Measurements from ENCODE around the gene FAM169A. TPM values are rescaled to one million over a fixed set of nuclear protein-coding genes. Genes with fewer than 3 reads are reported as not detected.

FAM169A gene
- total and polyA plus RNA-seq, 7 donors, result 0.95 to 3.3 (median 1.8) TPM

GRCh38 chr5:74822288-74822687, 43.9 kb downstream of the FAM169A start:
- DNase-seq, result no peak
- TF ChIP-seq POLR2AphosphoS5 (IDR thresholded peaks at IDR 0.05), result no peak
- no peak for TF ChIP-seq EP300 (IDR thresholded peaks at IDR 0.05)
- TF ChIP-seq POLR2A (IDR thresholded peaks at IDR 0.05), result no peak
- no peak for TF ChIP-seq CTCF (IDR thresholded peaks at IDR 0.05)
- Histone ChIP-seq H3K4me3 (no peak overlapping the region), H3K4me1 (no peaks in the 10 kb centered on the region), H3K27ac (no peak overlapping the region), H3K9me3 (no peaks in the 10 kb centered on the region), H3K36me3 (no peaks in the 10 kb centered on the region), H3K27me3 (no peaks in the 10 kb centered on the region)
- WGBS, 2 donors, result 92 to 94% methylated on average over 1 of the region's 1 CpG
- intact Hi-C loops (cut with DNase I), result no loop called here

- no peak for DNase-seq
- WGBS, 2 donors, result 78 to 87% methylated on average over 1 of the region's 1 CpG
- no peak overlapping the region for H3K4me3 ChIP-seq
- H3K9me3 ChIP-seq, result no peaks in the 10 kb centered on the region
- H3K27me3 ChIP-seq, result no peaks in the 10 kb centered on the region
- intact Hi-C loops (cut with DNase I), result no loop called here
- no peaks in the 10 kb centered on the region for H3K36me3 ChIP-seq
- H3K4me1 ChIP-seq, result no peaks in the 10 kb centered on the region
- H3K27ac ChIP-seq, result no peak overlapping the region
- TF ChIP-seq POLR2A (IDR thresholded peaks at IDR 0.05), result no peak
These were observed 49.3 kb downstream of the FAM169A start for GRCh38 chr5:74816875-74817274.

GRCh38 chr5:74810915-74811314, 55.3 kb downstream of the FAM169A start:
- intact Hi-C loops (cut with DNase I), result no loop called here
- 94 to 96% methylated on average over 4 of the region's 4 CpGs for WGBS, 2 donors
- no peaks in the 10 kb centered on the region for H3K36me3 ChIP-seq
- no peak overlapping the region for H3K27ac ChIP-seq
- no peaks in the 10 kb centered on the region for H3K27me3 ChIP-seq
- TF ChIP-seq POLR2AphosphoS5 (IDR thresholded peaks at IDR 0.05) (no peak), CTCF (IDR thresholded peaks at IDR 0.05) (no peak), EP300 (IDR thresholded peaks at IDR 0.05) (no peak), POLR2A (IDR thresholded peaks at IDR 0.05) (no peak)
- H3K9me3 ChIP-seq, result no peaks in the 10 kb centered on the region
- no peak overlapping the region for H3K4me3 ChIP-seq
- DNase-seq, result no peak
- no peaks in the 10 kb centered on the region for H3K4me1 ChIP-seq

GRCh38 chr5:74801941-74802340, 64.2 kb downstream of the FAM169A start:
- H3K27me3 ChIP-seq, result no peaks in the 10 kb centered on the region
- DNase-seq, result no peak
- intact Hi-C loops (cut with DNase I), result no loop called here

GRCh38 chr5:74801197-74801596, 65.0 kb downstream of the FAM169A start:
- Histone ChIP-seq H3K27me3 (no peaks in the 10 kb centered on the region), H3K9me3 (no peaks in the 10 kb centered on the region), H3K36me3 (no peaks in the 10 kb centered on the region), H3K27ac (no peak overlapping the region), H3K4me1 (no peaks in the 10 kb centered on the region), H3K4me3 (no peak overlapping the region)
- TF ChIP-seq POLR2AphosphoS5 (IDR thresholded peaks at IDR 0.05) (no peak), EP300 (IDR thresholded peaks at IDR 0.05) (no peak), CTCF (IDR thresholded peaks at IDR 0.05) (no peak), POLR2A (IDR thresholded peaks at IDR 0.05) (no peak)
- DNase-seq, result no peak
- WGBS, 2 donors, result 43 to 72% methylated on average over 3 of the region's 3 CpGs
- intact Hi-C loops (cut with DNase I), result no loop called here

More at GRCh38 chr5:74801941-74802340, 64.2 kb downstream of the FAM169A start:
- Histone ChIP-seq H3K27ac (no peak overlapping the region), H3K9me3 (no peaks in the 10 kb centered on the region), H3K4me3 (no peak overlapping the region), H3K36me3 (no peaks in the 10 kb centered on the region), H3K4me1 (no peaks in the 10 kb centered on the region)
- no peak for TF ChIP-seq EP300 (IDR thresholded peaks at IDR 0.05)
- no peak for TF ChIP-seq POLR2A (IDR thresholded peaks at IDR 0.05)
- no peak for TF ChIP-seq CTCF (IDR thresholded peaks at IDR 0.05)
- TF ChIP-seq POLR2AphosphoS5 (IDR thresholded peaks at IDR 0.05), result no peak
- WGBS, 2 donors, result 36 to 62% methylated on average over 1 of the region's 1 CpG
